HepG2 (cell line): ENCODE results near the gene CENPE. TPM values are rescaled to one million over a fixed set of nuclear protein-coding genes. Genes with fewer than 3 reads are reported as not detected.

ENCODE experiments used
- AHR ChIP-seq: IDR thresholded peaks from 2 replicates; pipeline ENCODE4 v1.6.1; 2018; ENCODE audit warnings: missing genetic modification reagents, missing compliant biosample characterization
- KLF12 ChIP-seq: sonication (generic); formaldehyde crosslinking; IDR thresholded peaks from 2 replicates; pipeline ENCODE4 v1.4.0; 2020; ENCODE audit warnings: missing genetic modification reagents, borderline replicate concordance
- KMT2A ChIP-seq: sonication (generic); formaldehyde crosslinking; IDR thresholded peaks from 2 replicates; pipeline ENCODE4 v1.4.0; 2020; ENCODE audit warnings: missing genetic modification reagents
- REST ChIP-seq, 2 experiments: IDR thresholded peaks; 2 replicates each; pipeline ENCODE4 v1.6.1; 2011 to 2012; ENCODE audit warnings: low read length in 2 of 2, borderline replicate concordance in 1 of 2, low read depth in 1 of 2, mild to moderate bottlenecking in 1 of 2, moderate library complexity in 1 of 2
- UBTF ChIP-seq: sonication (generic); formaldehyde crosslinking; IDR thresholded peaks from 2 replicates; pipeline ENCODE4 v1.4.0; 2020; ENCODE audit warnings: mild to moderate bottlenecking, missing genetic modification reagents
- YY1 ChIP-seq: IDR thresholded peaks from 2 replicates; pipeline ENCODE4 v1.6.1; 2011; ENCODE audit warnings: low read length, low read depth, moderate library complexity, mild to moderate bottlenecking; ENCODE audit not compliant: insufficient read depth, insufficient replicate concordance
- ZFP36 ChIP-seq: fragments of 150-350 bp; IDR thresholded peaks from 2 replicates; pipeline ENCODE4 v1.6.1; 2018; ENCODE audit warnings: borderline replicate concordance, low read length, low read depth; ENCODE audit not compliant: partially characterized antibody
- ZHX2 ChIP-seq, 2 experiments: sonication (generic) in 1 of 2; formaldehyde crosslinking in 1 of 2; IDR thresholded peaks; 2 replicates each; pipeline versions ENCODE4 v1.6.1 to v1.9.0; 2014 to 2022; ENCODE audit warnings: antibody characterized with exemption in 1 of 2, borderline replicate concordance in 1 of 2, inconsistent platforms in 1 of 2, low read depth in 1 of 2, missing genetic modification reagents in 1 of 2
- ZNF17 ChIP-seq: sonication (generic); formaldehyde crosslinking; IDR thresholded peaks from 2 replicates; pipeline ENCODE4 v1.5.0; 2020; ENCODE audit warnings: mild to moderate bottlenecking, missing genetic modification reagents
- ZNF251 ChIP-seq: sonication (generic); formaldehyde crosslinking; IDR thresholded peaks from 2 replicates; pipeline ENCODE4 v1.9.0; 2021; ENCODE audit warnings: mild to moderate bottlenecking, missing genetic modification reagents
- ZNF326 ChIP-seq: sonication (generic); formaldehyde crosslinking; IDR thresholded peaks from 2 replicates; pipeline ENCODE4 v1.4.0; 2020; ENCODE audit warnings: missing genetic modification reagents, borderline replicate concordance
- ZNF597 ChIP-seq: sonication (generic); formaldehyde crosslinking; IDR thresholded peaks from 2 replicates; pipeline ENCODE4 v1.5.0; 2020; ENCODE audit warnings: missing genetic modification reagents
- ZNF841 ChIP-seq: sonication (generic); formaldehyde crosslinking; IDR thresholded peaks from 2 replicates; pipeline ENCODE4 v1.8.1; 2023; ENCODE audit warnings: missing genetic modification reagents, borderline replicate concordance
- polyA plus RNA-seq, 8 experiments: library from polyadenylated mRNA; depleted of rRNA in 3 of 8; stranded (reverse) in 7 of 8; unstranded in 1 of 8; fragments of >200 nt; fragmentation: Illumina TruSeq in 4 of 8; extraction: Trizol in 4 of 8; gene quantifications; 2 replicates each; pipeline versions ENCODE4 v1.2.1 to v1.2.3, GENCODE V29; 2011 to 2016; ENCODE audit warnings: low read depth in 4 of 8, missing spikeins in 1 of 8, mixed read lengths in 1 of 8; ENCODE audit not compliant: insufficient read depth in 1 of 8
- total RNA-seq, 5 experiments: library from RNA; depleted of rRNA; stranded (reverse); fragments of >200 nt; fragmentation: Illumina TruSeq; extraction: Trizol; gene quantifications; 2 replicates each; pipeline ENCODE4 v1.2.3, GENCODE V29; 2016; ENCODE audit warnings: low read depth in 1 of 5

The CENPE gene
- total and polyA plus RNA-seq, 2 of the 13 experiments (the other 11 are each of a cell fraction or from before 2014, with no cell fraction given), result 2.1 to 19.8 TPM

- TF ChIP-seq ZNF841 (CRISPR knock-in tag), result no peak
- TF ChIP-seq AHR (CRISPR knock-in tag), result no peak
- TF ChIP-seq REST (IDR thresholded peaks at IDR 0.05; ENCODE audit: borderline replicate concordance in 1 of 2, low read depth in 1 of 2, low read length in 2 of 2), result no peak
- TF ChIP-seq ZFP36, result no peak
- no peak for TF ChIP-seq ZNF251 (CRISPR knock-in tag)
- no peak for TF ChIP-seq ZNF326 (CRISPR knock-in tag)
- 0 out of 2 replicates have a peak, but pooled peaks have one; percentile 11 for TF ChIP-seq KLF12 (CRISPR knock-in tag)
- TF ChIP-seq ZNF17 (CRISPR knock-in tag), result no peak
- TF ChIP-seq ZNF597, result no peak
- TF ChIP-seq YY1, result no peak
- TF ChIP-seq KMT2A (CRISPR knock-in tag), result no peak; the same call in 1 of the 2 replicates
- TF ChIP-seq ZHX2 (IDR thresholded peaks at IDR 0.05; ENCODE audit: low read depth), result no peak
- TF ChIP-seq ZHX2 (CRISPR knock-in tag; IDR thresholded peaks at IDR 0.05; ENCODE audit: borderline replicate concordance), result no peak
- 0 out of 2 replicates have a peak, but pooled peaks have one; percentile 70 for TF ChIP-seq UBTF (CRISPR knock-in tag)
Observed at GRCh38 chr4:103076747-103077347, 121.3 kb downstream of the CENPE start, which contains the start of gene SLC9B2 (continued).
